Measurements from ENCODE around the gene RMRP. TPM values are rescaled to one million over a fixed set of nuclear protein-coding genes. Genes with fewer than 3 reads are reported as not detected.
A peak's percentile ranks its signal among the peaks of the same experiment; 100 is the strongest.

The RMRP gene
- total and polyA plus RNA-seq, 9 of the 15 experiments (the other 6 are each of a cell fraction or from before 2014, with no cell fraction given) = 75.7 to 89,974 (median 13,378) TPM; not detected in 3

DNA sequence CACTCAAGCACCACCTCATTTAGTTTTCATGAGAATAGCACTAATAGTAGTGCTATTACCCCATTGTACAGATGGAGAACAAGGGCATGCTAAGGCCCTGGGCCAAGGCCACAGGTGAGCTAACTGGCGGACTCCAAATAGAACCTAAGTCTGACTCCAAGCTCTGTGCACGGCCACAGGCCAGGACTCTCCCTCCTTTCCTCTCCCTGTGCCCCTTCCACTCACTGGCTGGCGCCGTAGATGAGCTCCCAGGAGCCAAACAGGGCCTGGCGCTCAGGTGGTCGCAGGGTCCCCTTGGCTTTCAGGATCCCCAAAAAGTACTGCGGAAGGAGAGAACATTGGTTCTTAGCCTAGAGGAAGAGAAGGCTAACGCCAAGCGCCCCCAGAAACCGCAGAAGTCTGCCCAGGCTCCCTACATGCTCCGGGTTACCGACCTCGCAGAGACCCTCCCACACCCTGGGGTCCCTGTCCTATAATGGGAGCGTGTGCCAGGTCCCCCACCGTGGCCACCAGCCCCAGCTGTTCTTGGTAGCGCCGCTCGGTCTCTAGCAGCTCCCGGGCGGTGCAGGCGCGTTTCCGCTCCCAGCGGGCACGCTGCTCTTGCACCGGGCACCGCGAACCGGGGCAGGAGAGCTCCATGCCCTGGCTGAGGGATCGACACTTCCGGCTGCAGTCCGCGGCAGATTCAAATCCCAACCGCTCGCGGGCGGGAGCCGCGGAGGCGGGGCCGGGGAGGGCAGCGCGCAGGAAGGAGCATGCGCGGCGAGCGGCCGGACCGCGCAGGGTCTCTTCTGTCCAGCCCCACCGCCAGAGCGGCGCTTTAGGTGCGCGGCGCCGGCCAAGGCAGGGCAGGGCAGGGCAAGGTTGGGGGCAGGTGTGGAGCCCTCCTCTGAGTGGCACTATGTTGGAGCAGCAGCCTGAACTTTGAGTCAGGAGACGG lies 7.0 kb upstream of the RMRP start, which contains the start of gene ARHGEF39 (continued):
- TF ChIP-seq NFRKB (IDR thresholded peaks at IDR 0.05; ENCODE audit: low read depth) (no peak; the same call in 1 of the 2 replicates), RFX1 (IDR thresholded peaks at IDR 0.05) (no peak), ZNF324 (CRISPR knock-in tag; IDR thresholded peaks at IDR 0.05) (no peak), CCAR2 (IDR thresholded peaks at IDR 0.05; ENCODE audit: low read depth, low read length) (no peak), ZNF589 (CRISPR knock-in tag; IDR thresholded peaks at IDR 0.05; ENCODE audit: low read depth) (no peak), TGIF2 (CRISPR knock-in tag; IDR thresholded peaks at IDR 0.05) (no peak), GABPB1 (CRISPR knock-in tag; IDR thresholded peaks at IDR 0.05) (peak; percentile 82), NFIC (IDR thresholded peaks at IDR 0.05) (no peak; the same call in 1 of the 2 replicates), CBX2 (IDR thresholded peaks at IDR 0.05; ENCODE audit: insufficient read depth, low read length, poor library complexity, severe bottlenecking) (no peak), ZBTB17 (CRISPR knock-in tag; IDR thresholded peaks at IDR 0.05) (no peak), ZNF274 (IDR thresholded peaks at IDR 0.05; ENCODE audit: borderline replicate concordance, low read depth, low read length) (no peak), MYNN (IDR thresholded peaks at IDR 0.05) (peak; percentile 47; the same call in 1 of the 2 replicates), MYNN (CRISPR knock-in tag; IDR thresholded peaks at IDR 0.05) (no peak), BRD4 (IDR thresholded peaks at IDR 0.05) (no peak), SRSF9 (IDR thresholded peaks at IDR 0.05; ENCODE audit: borderline replicate concordance, low read depth, low read length) (no peak), KDM2B (CRISPR knock-in tag; IDR thresholded peaks at IDR 0.05) (no peak), RUNX1 (IDR thresholded peaks at IDR 0.05; ENCODE audit: low read depth) (no peak), NBN (IDR thresholded peaks at IDR 0.05; ENCODE audit: low read depth) (no peak), ATF1 (CRISPR knock-in tag; IDR thresholded peaks at IDR 0.05) (no peak), ATF1 (tag; IDR thresholded peaks at IDR 0.05) (0 out of 2 replicates have a peak, but pooled peaks have one; percentile 13), SPI1 (IDR thresholded peaks at IDR 0.05; ENCODE audit: borderline replicate concordance, low read depth, low read length) (no peak), TFAM (CRISPR knock-in tag; conservative IDR thresholded peaks at IDR 0.05) (no peak), RAD51 (IDR thresholded peaks at IDR 0.05; ENCODE audit: borderline replicate concordance, low read depth) (no peak), SIRT6 (IDR thresholded peaks at IDR 0.05; ENCODE audit: low read depth, low read length) (no peak), PTBP1 (IDR thresholded peaks at IDR 0.05; ENCODE audit: low read depth, low read length) (no peak)
- TF ChIP-seq, protein P1, sequence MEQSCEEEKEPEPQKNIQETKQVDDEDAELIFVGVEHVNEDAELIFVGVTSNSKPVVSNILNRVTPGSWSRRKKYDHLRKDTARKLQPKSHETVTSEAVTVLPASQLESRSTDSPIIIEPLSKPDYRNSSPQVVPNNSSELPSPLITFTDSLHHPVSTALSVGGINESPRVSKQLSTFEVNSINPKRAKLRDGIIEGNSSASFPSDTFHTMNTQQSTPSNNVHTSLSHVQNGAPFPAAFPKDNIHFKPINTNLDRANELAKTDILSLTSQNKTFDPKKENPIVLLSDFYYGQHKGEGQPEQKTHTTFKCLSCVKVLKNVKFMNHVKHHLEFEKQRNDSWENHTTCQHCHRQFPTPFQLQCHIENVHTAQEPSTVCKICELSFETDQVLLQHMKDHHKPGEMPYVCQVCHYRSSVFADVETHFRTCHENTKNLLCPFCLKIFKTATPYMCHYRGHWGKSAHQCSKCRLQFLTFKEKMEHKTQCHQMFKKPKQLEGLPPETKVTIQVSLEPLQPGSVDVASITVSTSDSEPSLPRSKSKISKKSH (CRISPR knock-in tag; IDR thresholded peaks at IDR 0.05) = no peak
- TF ChIP-seq, protein P2, sequence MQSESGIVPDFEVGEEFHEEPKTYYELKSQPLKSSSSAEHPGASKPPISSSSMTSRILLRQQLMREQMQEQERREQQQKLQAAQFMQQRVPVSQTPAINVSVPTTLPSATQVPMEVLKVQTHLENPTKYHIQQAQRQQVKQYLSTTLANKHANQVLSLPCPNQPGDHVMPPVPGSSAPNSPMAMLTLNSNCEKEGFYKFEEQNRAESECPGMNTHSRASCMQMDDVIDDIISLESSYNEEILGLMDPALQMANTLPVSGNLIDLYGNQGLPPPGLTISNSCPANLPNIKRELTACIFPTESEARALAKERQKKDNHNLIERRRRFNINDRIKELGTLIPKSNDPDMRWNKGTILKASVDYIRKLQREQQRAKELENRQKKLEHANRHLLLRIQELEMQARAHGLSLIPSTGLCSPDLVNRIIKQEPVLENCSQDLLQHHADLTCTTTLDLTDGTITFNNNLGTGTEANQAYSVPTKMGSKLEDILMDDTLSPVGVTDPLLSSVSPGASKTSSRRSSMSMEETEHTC (IDR thresholded peaks at IDR 0.05) = no peak
- TF ChIP-seq, protein P3, sequence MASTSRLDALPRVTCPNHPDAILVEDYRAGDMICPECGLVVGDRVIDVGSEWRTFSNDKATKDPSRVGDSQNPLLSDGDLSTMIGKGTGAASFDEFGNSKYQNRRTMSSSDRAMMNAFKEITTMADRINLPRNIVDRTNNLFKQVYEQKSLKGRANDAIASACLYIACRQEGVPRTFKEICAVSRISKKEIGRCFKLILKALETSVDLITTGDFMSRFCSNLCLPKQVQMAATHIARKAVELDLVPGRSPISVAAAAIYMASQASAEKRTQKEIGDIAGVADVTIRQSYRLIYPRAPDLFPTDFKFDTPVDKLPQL (IDR thresholded peaks at IDR 0.05; ENCODE audit: extremely low read depth, insufficient read length) = no peak
